MM.1S (cell line): Measurements from ENCODE around the gene FBLN7.
A peak's percentile ranks its signal among the peaks of the same experiment; 100 is the strongest.
"Not testable (repeated sequence)": the region's sequence is repeated elsewhere in the genome, so short reads cannot be mapped to it uniquely, and the experiment has no call there.

ENCODE experiments used
- DNase-seq: peaks from one replicate; pipeline ENCODE4 v3.0.0-alpha.2; 2015
- H2AFZ ChIP-seq: fragments of 300-600 bp; sonication (generic); 2 replicates; pipeline ENCODE4 v1.6.0; 2016; ENCODE audit warnings: antibody characterized with exemption, low read length
- H3F3A ChIP-seq: fragments of 300-600 bp; sonication (generic); 2 replicates; pipeline ENCODE4 v1.6.1; 2016; ENCODE audit warnings: mild to moderate bottlenecking, antibody characterized with exemption, low read length, moderate library complexity, mixed read lengths; ENCODE audit not compliant: insufficient read depth
- H3K27ac ChIP-seq: fragments of 300-600 bp; sonication (generic); 2 replicates; pipeline ENCODE4 v1.5.1; 2016; ENCODE audit warnings: mild to moderate bottlenecking, low read length
- H3K27me3 ChIP-seq: fragments of 300-600 bp; sonication (generic); replicated peaks from 2 replicates; pipeline ENCODE4 v1.6.0; 2016; ENCODE audit warnings: low read length; ENCODE audit not compliant: insufficient read depth
- H3K36me3 ChIP-seq: fragments of 300-600 bp; sonication (generic); replicated peaks from 2 replicates; pipeline ENCODE4 v1.6.1; 2016; ENCODE audit warnings: mild to moderate bottlenecking, low read length, mixed read lengths; ENCODE audit not compliant: insufficient read depth
- H3K4me1 ChIP-seq: fragments of 300-600 bp; sonication (generic); 2 replicates; pipeline ENCODE4 v1.6.1; 2016; ENCODE audit warnings: low read length, mixed read lengths
- H3K4me2 ChIP-seq: fragments of 300-600 bp; sonication (generic); 2 replicates; pipeline ENCODE4 v1.6.0; 2016; ENCODE audit warnings: low read depth, low read length
- H3K4me3 ChIP-seq: fragments of 300-600 bp; sonication (generic); 2 replicates; pipeline ENCODE4 v1.5.1; 2016; ENCODE audit warnings: low read length, mixed read lengths
- H3K79me2 ChIP-seq: fragments of 300-600 bp; sonication (generic); 2 replicates; pipeline ENCODE4 v1.6.1; 2016; ENCODE audit warnings: mixed run types, low read length, mixed read lengths
- H3K9ac ChIP-seq: fragments of 300-600 bp; sonication (generic); 2 replicates; pipeline ENCODE4 v1.6.1; 2016; ENCODE audit warnings: low read length, mixed read lengths
- H3K9me2 ChIP-seq: fragments of 300-600 bp; sonication (generic); replicated peaks from 2 replicates; pipeline ENCODE4 v1.6.1; 2016; ENCODE audit warnings: mild to moderate bottlenecking, low read length, mixed read lengths; ENCODE audit not compliant: insufficient read depth
- H3K9me3 ChIP-seq: fragments of 300-600 bp; sonication (generic); replicated peaks from 2 replicates; pipeline ENCODE4 v1.6.1; 2016; ENCODE audit warnings: mild to moderate bottlenecking, low read length, mixed read lengths; ENCODE audit not compliant: insufficient read depth
- H4K20me1 ChIP-seq: fragments of 300-600 bp; sonication (generic); 2 replicates; pipeline ENCODE4 v1.6.1; 2016; ENCODE audit warnings: mild to moderate bottlenecking, low read length, moderate library complexity, mixed read lengths; ENCODE audit not compliant: insufficient read depth
- EZH2 ChIP-seq: fragments of 300-600 bp; sonication (generic); optimal IDR thresholded peaks from 2 replicates; pipeline ENCODE3; 2017; ENCODE audit warnings: low read depth, mild to moderate bottlenecking, antibody characterized with exemption, low read length, mixed read lengths
- EZH2phosphoT487 ChIP-seq: fragments of 300-600 bp; sonication (generic); IDR thresholded peaks from 2 replicates; pipeline ENCODE4 v1.6.1; 2018; ENCODE audit warnings: antibody characterized with exemption, low read length
- TF ChIP-seq, protein P1 (sequence below): fragments of 300-600 bp; sonication (generic); IDR thresholded peaks from 2 replicates; pipeline ENCODE4 v1.5.1; 2016; ENCODE audit warnings: antibody characterized with exemption, low read length, mixed read lengths

The FBLN7 gene

DNA sequence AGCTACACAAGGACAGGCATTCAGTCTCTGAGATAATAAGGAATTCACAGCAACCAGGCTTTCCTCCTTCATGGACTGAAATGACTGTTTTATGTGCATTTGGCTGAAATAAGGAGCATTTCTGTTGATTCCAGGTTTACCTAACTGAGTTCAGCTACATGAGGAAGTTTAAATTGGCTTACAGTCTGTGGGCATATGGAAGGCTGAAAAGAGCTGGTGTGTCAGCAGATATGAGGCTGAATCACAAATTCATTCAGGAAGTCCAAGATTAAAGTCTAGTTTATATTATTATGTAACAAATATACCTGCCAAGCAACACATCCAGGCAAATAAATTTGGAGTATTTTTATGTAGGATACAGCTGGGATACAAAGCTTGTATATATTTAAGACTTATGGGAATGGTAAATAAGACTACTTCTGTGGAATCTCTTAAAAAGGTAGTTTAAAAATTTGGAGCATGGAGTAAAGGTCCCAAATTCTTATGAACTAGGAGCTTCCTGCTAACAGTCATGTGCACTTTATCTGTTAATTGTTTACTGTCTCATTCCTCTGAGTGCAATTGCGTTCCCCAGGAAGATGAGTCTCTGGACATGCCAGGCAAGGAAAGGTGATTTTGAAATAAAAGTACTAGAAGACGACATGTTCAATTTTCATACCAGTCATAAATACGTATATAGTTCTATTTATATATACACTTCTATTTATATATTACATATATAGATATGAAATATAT, 63.7 kb downstream of the FBLN7 start:
- Histone ChIP-seq H3K9ac (no peak overlapping the region), H3K4me2 (no peak overlapping the region), H2AFZ (no peak overlapping the region), H4K20me1 (no peaks in the 10 kb centered on the region), H3K9me2 (no peaks in the 10 kb centered on the region), H3K4me3 (no peak overlapping the region), H3K9me3 (no peaks in the 10 kb centered on the region; the same call in 1 of the 2 replicates), H3K27ac (no peak overlapping the region), H3K79me2 (no peaks in the 10 kb centered on the region), H3K36me3 (no peaks in the 10 kb centered on the region), H3K27me3 (no peaks in the 10 kb centered on the region), H3K4me1 (no peaks in the 10 kb centered on the region), H3F3A (no peaks in the 10 kb centered on the region)
- no peak for DNase-seq
- TF ChIP-seq EZH2phosphoT487 (no peak), EZH2 (no peak)
- TF ChIP-seq, protein P1, sequence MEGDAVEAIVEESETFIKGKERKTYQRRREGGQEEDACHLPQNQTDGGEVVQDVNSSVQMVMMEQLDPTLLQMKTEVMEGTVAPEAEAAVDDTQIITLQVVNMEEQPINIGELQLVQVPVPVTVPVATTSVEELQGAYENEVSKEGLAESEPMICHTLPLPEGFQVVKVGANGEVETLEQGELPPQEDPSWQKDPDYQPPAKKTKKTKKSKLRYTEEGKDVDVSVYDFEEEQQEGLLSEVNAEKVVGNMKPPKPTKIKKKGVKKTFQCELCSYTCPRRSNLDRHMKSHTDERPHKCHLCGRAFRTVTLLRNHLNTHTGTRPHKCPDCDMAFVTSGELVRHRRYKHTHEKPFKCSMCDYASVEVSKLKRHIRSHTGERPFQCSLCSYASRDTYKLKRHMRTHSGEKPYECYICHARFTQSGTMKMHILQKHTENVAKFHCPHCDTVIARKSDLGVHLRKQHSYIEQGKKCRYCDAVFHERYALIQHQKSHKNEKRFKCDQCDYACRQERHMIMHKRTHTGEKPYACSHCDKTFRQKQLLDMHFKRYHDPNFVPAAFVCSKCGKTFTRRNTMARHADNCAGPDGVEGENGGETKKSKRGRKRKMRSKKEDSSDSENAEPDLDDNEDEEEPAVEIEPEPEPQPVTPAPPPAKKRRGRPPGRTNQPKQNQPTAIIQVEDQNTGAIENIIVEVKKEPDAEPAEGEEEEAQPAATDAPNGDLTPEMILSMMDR = no peak

DNA sequence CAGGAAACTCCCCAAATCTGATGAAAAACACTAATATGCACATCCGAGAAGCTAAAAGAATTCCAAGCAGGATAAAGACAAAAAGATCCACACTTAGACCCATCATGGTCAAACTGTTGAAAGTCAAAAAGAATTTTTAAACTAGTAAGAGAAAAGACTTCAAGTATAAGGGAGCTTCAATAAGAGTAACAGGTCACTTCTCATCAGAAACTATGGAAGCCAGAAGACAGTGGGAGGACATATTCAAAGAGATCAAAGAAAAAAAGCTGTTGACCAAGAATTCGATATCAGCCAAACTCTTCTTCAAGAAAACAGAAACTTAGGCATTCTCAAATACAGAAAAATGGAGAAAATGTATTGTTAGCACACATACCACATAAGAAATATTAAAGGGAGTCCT, 66.2 kb downstream of the FBLN7 start:
- Histone ChIP-seq H3K4me1 (no peaks in the 10 kb centered on the region), H2AFZ (no peak overlapping the region), H3K9me2 (no peaks in the 10 kb centered on the region), H3K4me3 (no peak overlapping the region), H3F3A (no peaks in the 10 kb centered on the region), H3K27me3 (no peaks in the 10 kb centered on the region), H4K20me1 (no peaks in the 10 kb centered on the region), H3K9me3 (no peaks in the 10 kb centered on the region; the same call in 1 of the 2 replicates), H3K27ac (no peak overlapping the region), H3K79me2 (no peaks in the 10 kb centered on the region), H3K4me2 (no peak overlapping the region), H3K36me3 (no peaks in the 10 kb centered on the region), H3K9ac (no peak overlapping the region)
- TF ChIP-seq, protein P1 = no peak
- TF ChIP-seq EZH2phosphoT487 (no peak), EZH2 (no peak)
- peak; percentile 15 for DNase-seq

GRCh38 chr2:112207905-112208304, 69.7 kb downstream of the FBLN7 start:
- not testable (repeated sequence) for H4K20me1 ChIP-seq, H3K27me3 ChIP-seq, H3K9me2 ChIP-seq, DNase-seq, H3K4me1 ChIP-seq, H3K4me2 ChIP-seq, H3K9me3 ChIP-seq, H2AFZ ChIP-seq, H3K27ac ChIP-seq, H3K79me2 ChIP-seq, H3K4me3 ChIP-seq, H3K9ac ChIP-seq, H3K36me3 ChIP-seq, H3F3A ChIP-seq

- Histone ChIP-seq H4K20me1 (no peaks in the 10 kb centered on the region), H3K4me3 (no peak overlapping the region), H3K4me2 (no peak overlapping the region), H3K27me3 (no peaks in the 10 kb centered on the region), H3K9me3 (no peaks in the 10 kb centered on the region), H3K27ac (no peak overlapping the region), H3K36me3 (no peaks in the 10 kb centered on the region), H2AFZ (no peak overlapping the region), H3K79me2 (no peaks in the 10 kb centered on the region), H3K9me2 (no peaks in the 10 kb centered on the region), H3F3A (no peaks in the 10 kb centered on the region), H3K9ac (no peak overlapping the region), H3K4me1 (no peaks in the 10 kb centered on the region)
- TF ChIP-seq EZH2phosphoT487 (no peak), EZH2 (no peak)
- TF ChIP-seq, protein P1 = no peak
- DNase-seq = no peak
Measured at GRCh38 chr2:112216167-112216566, 78.0 kb downstream of the FBLN7 start.
